OCI-M2 (cell line): Measurements from ENCODE around the gene OGFRL1.

ENCODE experiments used
- DNase-seq: peaks from one replicate; lab custom pipeline; 2025; ENCODE audit not compliant: unreplicated experiment; lab: John Stamatoyannopoulos, UW

The OGFRL1 gene

DNA sequence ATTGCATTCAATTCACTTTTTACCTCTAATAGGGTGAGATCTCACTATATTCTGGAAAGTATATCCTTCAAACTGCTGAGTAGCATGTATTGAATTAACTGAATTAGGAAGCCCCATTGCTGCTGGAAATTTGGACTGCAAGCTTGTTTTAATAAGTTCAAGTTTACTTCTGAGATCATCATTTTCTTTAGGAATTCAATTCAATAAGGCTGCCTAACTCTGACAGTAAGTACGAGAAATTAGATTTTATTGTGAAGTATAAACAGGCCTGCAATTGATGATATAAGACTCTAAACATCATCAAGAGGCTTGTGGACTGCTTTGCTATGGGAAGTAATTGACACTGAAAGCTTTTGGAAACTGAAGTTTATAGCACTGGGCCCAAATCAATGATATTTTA is 44.4 kb downstream of the OGFRL1 start:
- no peak for DNase-seq

DNA sequence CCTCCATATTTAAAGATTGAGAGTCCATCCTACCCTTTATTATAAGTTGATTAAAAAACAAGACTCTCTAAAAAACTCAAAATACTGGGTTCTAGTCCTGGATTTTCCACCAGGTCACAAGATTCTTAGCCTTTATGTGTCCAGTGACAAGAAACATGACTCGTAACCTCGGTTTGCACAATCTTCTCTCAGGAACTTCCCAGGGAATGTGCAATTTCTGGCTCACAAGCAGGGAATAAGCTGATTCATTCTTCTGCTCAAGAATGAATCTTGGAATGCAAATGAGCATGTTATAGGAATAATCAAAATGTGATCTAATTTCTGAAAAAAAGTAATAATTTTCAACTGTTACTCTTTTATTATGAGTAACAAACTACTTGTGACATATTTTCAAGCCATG is 45.1 kb downstream of the OGFRL1 start:
- no peak for DNase-seq

DNA sequence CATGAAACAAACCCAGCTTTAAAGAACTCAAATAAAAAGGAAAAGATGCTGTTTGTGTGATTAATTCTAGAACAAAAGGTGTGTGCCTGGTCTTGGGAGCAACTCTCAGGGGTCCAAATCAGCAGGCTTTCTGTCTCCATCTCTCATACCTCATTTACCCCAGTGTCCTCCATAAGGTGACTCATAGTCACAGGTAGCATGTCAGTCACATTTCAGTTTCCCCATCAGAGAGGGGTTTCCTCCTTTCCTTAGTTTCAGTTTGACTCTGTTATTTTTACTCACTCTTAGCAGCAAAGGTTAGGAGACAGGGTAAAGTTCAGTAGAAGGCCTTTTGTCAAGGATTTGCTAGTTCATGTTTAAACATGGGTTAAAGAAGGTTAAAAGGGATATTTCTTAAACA is 46.2 kb downstream of the OGFRL1 start:
- no peak for DNase-seq

DNA sequence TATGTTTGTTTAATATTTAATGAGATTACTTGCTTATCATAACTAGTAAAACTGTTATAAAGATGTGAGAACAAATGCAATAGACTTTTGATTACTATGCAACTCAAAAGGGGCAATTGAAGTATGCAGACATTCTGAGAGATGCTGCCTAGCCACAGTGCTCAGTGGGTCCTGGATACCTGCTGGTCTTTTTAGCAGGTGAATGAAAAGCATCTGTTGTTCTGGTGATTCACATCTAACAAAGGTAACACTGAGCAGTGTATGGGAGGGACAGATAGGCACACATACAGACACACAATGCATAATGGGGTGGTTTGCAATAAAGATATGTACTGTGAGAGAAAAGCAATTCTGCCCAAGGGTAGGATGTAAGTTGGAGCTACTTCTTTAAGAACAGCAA is 46.9 kb downstream of the OGFRL1 start:
- no peak for DNase-seq

DNA sequence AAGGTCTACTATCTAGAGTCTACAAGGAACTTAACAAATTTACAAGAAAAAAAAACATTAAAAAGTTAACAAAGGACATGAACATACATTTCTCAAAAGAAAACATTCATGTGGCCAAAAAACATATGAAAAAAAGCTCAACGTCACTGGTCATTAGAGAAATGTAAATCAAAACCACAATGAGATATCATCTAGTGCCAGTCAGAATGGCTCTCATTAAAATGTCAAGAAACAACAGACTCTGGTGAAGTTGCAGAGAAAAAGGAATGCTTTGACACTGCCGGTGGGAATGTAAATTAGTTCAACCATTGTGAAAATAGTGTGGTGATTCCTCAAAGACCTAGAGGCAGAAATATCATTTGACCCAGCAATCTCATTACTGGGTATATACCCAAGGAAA is 48.3 kb downstream of the OGFRL1 start:
- no peak for DNase-seq

DNA sequence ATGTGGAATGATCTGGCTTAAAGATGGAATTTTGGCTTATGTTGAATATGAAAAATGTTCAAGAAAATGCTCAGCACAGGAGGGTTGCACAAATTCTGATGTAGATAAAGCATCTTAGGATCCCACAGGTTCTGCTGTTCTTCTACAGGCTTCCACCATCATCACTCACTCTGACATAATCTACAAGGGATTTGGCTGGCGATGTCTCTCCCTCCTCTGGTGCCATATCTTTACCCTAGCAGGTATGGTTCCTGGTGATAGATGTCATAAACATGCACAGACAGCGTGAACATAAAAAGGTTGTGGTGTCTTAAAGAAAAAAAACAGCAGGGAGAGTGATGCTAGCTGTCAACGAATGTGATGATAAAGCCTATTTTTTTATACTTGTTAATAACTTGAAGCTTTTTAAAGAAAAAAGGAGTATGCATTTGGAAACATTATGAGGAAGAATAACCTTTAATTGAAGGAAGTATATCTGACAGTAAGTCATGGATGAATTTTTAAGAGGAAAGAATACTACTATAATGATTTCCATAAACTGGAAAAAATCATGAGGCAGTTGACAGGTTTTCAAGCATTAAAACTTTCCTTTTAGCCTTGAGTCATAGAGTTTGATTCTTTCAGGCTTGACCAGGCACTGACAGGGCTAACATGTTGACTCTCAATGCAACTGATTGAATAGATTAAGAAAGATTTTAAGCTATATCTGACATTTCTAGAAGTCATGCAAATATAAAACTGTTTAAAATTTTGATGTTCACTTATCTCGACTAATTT is 50.1 kb downstream of the OGFRL1 start:
- DNase-seq: no peak

DNA sequence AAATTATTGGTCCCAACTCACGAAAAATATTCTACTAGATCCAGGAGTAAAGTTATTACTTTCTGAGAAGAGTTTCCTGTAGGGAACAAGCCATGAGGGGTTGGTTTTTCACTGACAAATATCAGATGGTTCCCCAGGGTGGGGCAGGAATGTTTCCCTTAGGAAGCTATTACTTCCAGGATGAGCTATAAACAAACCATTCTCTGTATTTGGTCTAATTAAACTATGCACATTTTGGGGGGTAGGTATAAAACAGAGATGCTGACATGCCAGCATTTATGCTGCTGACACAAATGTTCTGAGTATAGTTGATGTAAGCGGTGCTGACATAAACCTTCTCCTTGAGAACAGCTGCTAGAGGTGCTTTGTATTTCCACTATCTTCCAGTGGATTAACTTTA is 54.2 kb downstream of the OGFRL1 start:
- no peak for DNase-seq

DNA sequence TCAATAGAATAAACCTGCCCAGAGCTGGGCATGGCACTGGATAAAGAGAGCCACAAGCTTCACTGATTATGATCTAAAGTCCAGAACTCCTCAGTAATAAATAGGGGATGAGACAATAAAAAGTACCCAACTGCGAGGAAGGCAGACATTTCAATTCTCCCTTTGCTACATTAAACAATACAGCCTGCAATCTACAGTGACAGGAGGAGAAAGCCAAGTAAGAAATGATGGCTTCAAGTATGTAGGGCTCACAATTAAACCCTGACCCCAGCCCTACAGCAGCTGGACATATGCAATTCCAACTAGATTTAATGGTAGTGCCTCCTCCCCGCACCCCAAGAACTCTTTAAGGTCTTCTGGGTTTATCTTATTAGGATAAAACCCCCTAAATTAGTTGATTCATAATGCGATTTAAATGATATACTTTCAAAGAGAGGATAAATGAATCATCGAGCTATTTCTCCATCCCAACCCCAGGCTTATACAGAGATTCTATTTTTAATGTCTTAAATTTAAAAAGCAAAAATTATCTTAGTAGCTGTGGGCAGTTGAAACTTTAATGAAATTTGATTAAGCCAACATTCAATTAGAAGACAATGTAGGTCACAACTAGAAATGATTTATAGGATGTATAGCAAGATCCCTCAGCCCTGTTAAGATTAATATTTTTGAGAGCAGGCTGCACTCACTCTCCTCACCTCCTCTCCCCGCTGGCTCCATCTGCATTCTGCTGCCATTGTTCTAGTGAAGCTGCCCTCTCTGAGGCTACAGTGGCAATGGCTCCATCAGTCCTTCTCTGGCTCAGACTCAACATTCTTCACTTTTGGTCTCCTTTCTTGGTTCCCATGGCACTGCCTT is 57.1 kb downstream of the OGFRL1 start:
- DNase-seq: no peak

DNA sequence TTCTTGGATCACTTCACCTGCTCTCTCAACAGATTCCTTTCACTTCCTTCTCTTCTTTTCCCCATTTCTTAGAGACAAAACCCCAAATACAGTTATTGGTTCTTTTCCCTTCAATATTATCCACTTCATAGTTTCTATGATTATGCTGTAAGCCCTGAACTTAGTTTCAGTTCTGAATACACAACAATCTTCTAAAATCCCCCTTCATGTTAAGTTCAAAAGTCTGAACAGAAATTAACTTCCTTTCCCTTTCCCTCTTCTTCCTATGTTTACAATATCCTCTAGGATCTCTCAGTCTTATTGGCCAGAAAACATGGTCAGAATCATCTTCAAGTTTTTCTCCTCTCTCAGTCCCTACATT is 57.7 kb downstream of the OGFRL1 start:
- no peak for DNase-seq

DNA sequence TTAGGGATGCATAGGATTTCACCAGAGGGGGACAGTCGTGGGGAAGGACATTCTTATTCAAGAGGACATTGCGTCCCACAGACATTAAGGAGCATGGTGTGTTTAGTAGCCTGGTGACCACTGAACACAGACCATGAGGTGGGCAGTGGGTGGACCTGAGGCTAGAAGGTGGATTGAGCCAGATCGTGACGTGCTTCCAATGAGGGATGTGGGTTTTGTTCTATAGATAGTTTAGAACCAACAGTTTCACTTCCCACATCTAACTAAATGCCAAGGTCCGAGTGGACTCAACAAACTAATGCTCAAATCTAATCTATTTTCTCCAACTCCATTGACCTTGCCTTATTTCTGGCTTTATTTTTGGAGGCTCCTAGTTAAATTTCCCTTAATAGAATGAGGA is 58.5 kb downstream of the OGFRL1 start:
- DNase-seq: no peak

DNA sequence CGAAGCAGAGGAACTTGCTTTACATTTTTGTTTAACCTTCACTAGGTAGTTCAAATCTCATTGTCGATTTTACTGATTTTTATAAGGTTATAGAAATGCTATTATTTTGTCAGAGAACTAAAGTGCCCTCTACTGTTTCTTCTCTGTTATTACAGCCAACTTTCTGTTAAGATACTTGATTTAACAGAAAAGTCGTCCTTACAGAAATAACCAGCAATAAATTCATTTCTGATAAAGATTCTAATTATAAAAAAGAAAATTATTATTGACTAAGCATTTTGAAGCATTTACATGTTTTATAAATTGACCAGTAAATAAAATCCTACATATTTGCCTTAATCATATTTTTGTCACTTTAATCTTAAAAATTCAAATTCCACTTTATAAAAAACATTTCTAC is 60.8 kb downstream of the OGFRL1 start:
- no peak for DNase-seq

DNA sequence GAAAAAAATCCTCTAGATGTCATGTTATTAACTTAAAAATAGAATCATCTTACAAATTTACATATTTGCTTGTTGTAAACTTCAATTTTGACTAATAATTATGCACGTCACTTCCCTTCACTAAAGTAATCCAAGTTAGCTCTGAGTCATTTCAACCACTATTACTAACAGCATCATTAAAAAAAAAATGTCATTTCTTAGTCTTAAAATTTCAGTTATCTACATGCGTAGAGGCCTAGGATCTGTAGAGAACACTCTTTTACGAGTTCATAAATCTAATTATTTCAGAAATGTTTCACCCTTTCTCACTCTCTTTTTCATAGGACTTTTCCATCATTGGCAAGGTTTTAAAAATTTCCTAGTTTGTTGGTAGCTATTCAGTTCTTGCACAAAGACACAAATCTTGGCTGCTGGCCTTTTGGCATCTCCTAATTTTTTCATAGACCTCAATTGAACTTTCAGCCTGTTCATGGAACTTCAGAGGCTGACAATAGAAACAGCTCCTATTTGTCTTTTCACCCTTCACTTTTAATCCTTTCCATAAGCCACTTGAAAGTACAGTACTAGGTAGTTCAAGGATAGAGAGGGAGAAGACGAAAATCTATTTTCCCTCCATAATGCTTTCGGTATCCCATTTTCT is 61.5 kb downstream of the OGFRL1 start:
- no peak for DNase-seq

DNA sequence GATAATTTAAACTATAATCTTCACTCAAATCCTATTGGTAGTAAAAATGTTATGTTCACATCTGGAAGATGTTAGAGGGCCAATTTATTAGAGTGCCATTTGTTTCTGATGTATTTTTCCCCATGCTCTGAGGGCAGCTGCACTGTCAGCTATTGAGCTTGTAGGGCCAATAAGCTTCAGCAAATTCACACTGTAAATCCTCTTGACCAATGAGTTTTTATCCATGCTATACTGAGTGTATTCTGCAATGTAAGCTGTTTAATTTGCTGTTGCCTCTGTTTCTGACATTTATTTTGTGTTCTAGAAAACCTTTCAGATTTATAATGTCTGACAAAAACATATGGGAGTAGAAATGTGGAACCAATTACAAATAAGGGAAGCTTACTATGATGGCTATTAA is 62.6 kb downstream of the OGFRL1 start:
- DNase-seq: no peak
